Activated CD4-positive, alpha-beta T cell treated with anti-CD3 and anti-CD28 coated beads, Interleukin-2, amount 10 ng/mL, durations not matched to agents 24 days and 14 days (primary cell): Measurements from ENCODE around the gene CHST15. TPM values are rescaled to one million over a fixed set of nuclear protein-coding genes. Genes with fewer than 3 reads are reported as not detected.

ENCODE experiments used
- DNase-seq: peaks from one replicate; pipeline ENCODE4 v3.0.0; 2022
- H3K27ac Mint-ChIP-seq: one replicate; pipeline ENCODE4 v1.8.0; 2022; ENCODE audit warnings: mild to moderate bottlenecking, mixed read lengths
- H3K27me3 Mint-ChIP-seq: one replicate; pipeline ENCODE4 v1.8.0; 2022; ENCODE audit warnings: mixed read lengths
- H3K36me3 Mint-ChIP-seq: one replicate; pipeline ENCODE4 v1.8.0; 2022; ENCODE audit warnings: low read depth, mild to moderate bottlenecking, mixed read lengths
- H3K4me1 Mint-ChIP-seq: one replicate; pipeline ENCODE4 v1.8.0; 2021; ENCODE audit warnings: mixed read lengths
- H3K4me3 Mint-ChIP-seq: one replicate; pipeline ENCODE4 v1.8.0; 2022; ENCODE audit warnings: mild to moderate bottlenecking, moderate library complexity, mixed read lengths
- H3K9me3 Mint-ChIP-seq: one replicate; pipeline ENCODE4 v1.8.0; 2021; ENCODE audit warnings: mixed read lengths
- intact Hi-C: fragments of 100-400 bp; cut with micrococcal nuclease; formaldehyde crosslinking; loops from one replicate; pipeline ENCODE4 v1.15.1; 2023
- total RNA-seq: library from RNA; stranded (reverse); gene quantifications from 2 replicates; pipeline ENCODE4 v1.2.3, GENCODE V29; 2022

Gene CHST15
- total RNA-seq, 1 donor from 2014 or later: 0.16 TPM

GRCh38 chr10:124018886-124019525 is 74.4 kb downstream of the CHST15 start:
- intact Hi-C loops: no loop called here
- Mint-ChIP-seq H3K4me3 (no peak overlapping the region), H3K27me3 (no peaks in the 10 kb centered on the region), H3K9me3 (no peaks in the 10 kb centered on the region), H3K4me1 (no peaks in the 10 kb centered on the region), H3K27ac (no peak overlapping the region), H3K36me3 (no peaks in the 10 kb centered on the region)
- DNase-seq: no peak

- H3K27ac Mint-ChIP-seq: no peak overlapping the region
- no peaks in the 10 kb centered on the region for H3K9me3 Mint-ChIP-seq
- H3K4me3 Mint-ChIP-seq: no peak overlapping the region
- no peak for DNase-seq
- no peaks in the 10 kb centered on the region for H3K27me3 Mint-ChIP-seq
- no peaks in the 10 kb centered on the region for H3K4me1 Mint-ChIP-seq
- H3K36me3 Mint-ChIP-seq: no peaks in the 10 kb centered on the region
- intact Hi-C loops: no loop called here
These were observed 75.7 kb downstream of the CHST15 start for GRCh38 chr10:124017729-124018128.

- Mint-ChIP-seq H3K27ac (no peak overlapping the region), H3K9me3 (no peaks in the 10 kb centered on the region), H3K4me3 (no peak overlapping the region), H3K27me3 (no peaks in the 10 kb centered on the region), H3K36me3 (no peaks in the 10 kb centered on the region), H3K4me1 (no peaks in the 10 kb centered on the region)
- intact Hi-C loops: no loop called here
- no peak for DNase-seq
These were observed 76.5 kb downstream of the CHST15 start for GRCh38 chr10:124016804-124017375.

- H3K4me1 Mint-ChIP-seq: no peaks in the 10 kb centered on the region
- no peak overlapping the region for H3K4me3 Mint-ChIP-seq
- H3K27me3 Mint-ChIP-seq: no peaks in the 10 kb centered on the region
- no peaks in the 10 kb centered on the region for H3K36me3 Mint-ChIP-seq
- no peaks in the 10 kb centered on the region for H3K9me3 Mint-ChIP-seq
- no peak for DNase-seq
- intact Hi-C loops: no loop called here
- H3K27ac Mint-ChIP-seq: no peak overlapping the region
These were observed 77.4 kb downstream of the CHST15 start for GRCh38 chr10:124015991-124016390.

GRCh38 chr10:124014416-124015154 is 78.8 kb downstream of the CHST15 start:
- no peak for DNase-seq
- Mint-ChIP-seq H3K27ac (no peak overlapping the region), H3K4me1 (no peaks in the 10 kb centered on the region), H3K9me3 (no peaks in the 10 kb centered on the region), H3K36me3 (no peaks in the 10 kb centered on the region), H3K27me3 (no peaks in the 10 kb centered on the region), H3K4me3 (no peak overlapping the region)
- intact Hi-C loops: no loop called here

- Mint-ChIP-seq H3K27ac (no peak overlapping the region), H3K4me1 (no peaks in the 10 kb centered on the region), H3K27me3 (no peaks in the 10 kb centered on the region), H3K4me3 (no peak overlapping the region), H3K9me3 (no peaks in the 10 kb centered on the region), H3K36me3 (no peaks in the 10 kb centered on the region)
- intact Hi-C loops: no loop called here
- DNase-seq: no peak
These were observed 79.5 kb downstream of the CHST15 start for GRCh38 chr10:124013916-124014315.

- intact Hi-C loops: no loop called here
- Mint-ChIP-seq H3K36me3 (no peaks in the 10 kb centered on the region), H3K9me3 (no peaks in the 10 kb centered on the region), H3K4me3 (no peak overlapping the region), H3K4me1 (no peaks in the 10 kb centered on the region), H3K27ac (no peak overlapping the region), H3K27me3 (no peaks in the 10 kb centered on the region)
- DNase-seq: no peak
These were observed 80.4 kb downstream of the CHST15 start for GRCh38 chr10:124012991-124013390.

GRCh38 chr10:124012583-124012982 is 80.8 kb downstream of the CHST15 start:
- H3K9me3 Mint-ChIP-seq: no peaks in the 10 kb centered on the region
- H3K27me3 Mint-ChIP-seq: no peaks in the 10 kb centered on the region
- DNase-seq: no peak
- intact Hi-C loops: no loop called here
- no peak overlapping the region for H3K27ac Mint-ChIP-seq
- H3K4me3 Mint-ChIP-seq: no peak overlapping the region
- H3K36me3 Mint-ChIP-seq: no peaks in the 10 kb centered on the region
- H3K4me1 Mint-ChIP-seq: no peaks in the 10 kb centered on the region

GRCh38 chr10:124012066-124012465 is 81.3 kb downstream of the CHST15 start:
- DNase-seq: no peak
- H3K9me3 Mint-ChIP-seq: no peaks in the 10 kb centered on the region
- no peaks in the 10 kb centered on the region for H3K36me3 Mint-ChIP-seq
- no peak overlapping the region for H3K27ac Mint-ChIP-seq
- intact Hi-C loops: no loop called here
- H3K27me3 Mint-ChIP-seq: no peaks in the 10 kb centered on the region
- no peak overlapping the region for H3K4me3 Mint-ChIP-seq
- no peaks in the 10 kb centered on the region for H3K4me1 Mint-ChIP-seq

GRCh38 chr10:124011464-124011863 is 81.9 kb downstream of the CHST15 start:
- intact Hi-C loops: no loop called here
- Mint-ChIP-seq H3K4me3 (no peak overlapping the region), H3K9me3 (no peaks in the 10 kb centered on the region), H3K4me1 (no peaks in the 10 kb centered on the region), H3K27ac (no peak overlapping the region), H3K27me3 (no peaks in the 10 kb centered on the region), H3K36me3 (no peaks in the 10 kb centered on the region)
- no peak for DNase-seq

GRCh38 chr10:124010563-124011131 is 82.8 kb downstream of the CHST15 start:
- DNase-seq: no peak
- H3K4me1 Mint-ChIP-seq: no peaks in the 10 kb centered on the region
- no peaks in the 10 kb centered on the region for H3K36me3 Mint-ChIP-seq
- intact Hi-C loops: no loop called here
- no peak overlapping the region for H3K27ac Mint-ChIP-seq
- no peak overlapping the region for H3K4me3 Mint-ChIP-seq
- no peaks in the 10 kb centered on the region for H3K9me3 Mint-ChIP-seq
- no peaks in the 10 kb centered on the region for H3K27me3 Mint-ChIP-seq

- Mint-ChIP-seq H3K9me3 (no peaks in the 10 kb centered on the region), H3K27me3 (no peaks in the 10 kb centered on the region), H3K36me3 (no peaks in the 10 kb centered on the region), H3K4me3 (no peak overlapping the region), H3K27ac (no peak overlapping the region), H3K4me1 (no peaks in the 10 kb centered on the region)
- intact Hi-C loops: no loop called here
- DNase-seq: no peak
These were observed 83.4 kb downstream of the CHST15 start for GRCh38 chr10:124010024-124010423.

- Mint-ChIP-seq H3K4me1 (no peaks in the 10 kb centered on the region), H3K36me3 (no peaks in the 10 kb centered on the region), H3K27me3 (no peaks in the 10 kb centered on the region), H3K27ac (no peak overlapping the region), H3K4me3 (no peak overlapping the region), H3K9me3 (no peaks in the 10 kb centered on the region)
- intact Hi-C loops: no loop called here
- no peak for DNase-seq
These were observed 84.0 kb downstream of the CHST15 start for GRCh38 chr10:124009231-124010015.

GRCh38 chr10:124008681-124009080 is 84.7 kb downstream of the CHST15 start:
- H3K9me3 Mint-ChIP-seq: no peaks in the 10 kb centered on the region
- no peak for DNase-seq
- no peak overlapping the region for H3K4me3 Mint-ChIP-seq
- intact Hi-C loops: no loop called here
- no peaks in the 10 kb centered on the region for H3K4me1 Mint-ChIP-seq
- no peaks in the 10 kb centered on the region for H3K27me3 Mint-ChIP-seq
- H3K27ac Mint-ChIP-seq: no peak overlapping the region
- no peaks in the 10 kb centered on the region for H3K36me3 Mint-ChIP-seq
